GM19035 (cell line): ENCODE results near the gene CPB2.

ENCODE experiments used
- ATAC-seq: cut with Tn5 transposase; IDR thresholded peaks from one replicate; pipeline ENCODE4 v1.9.1; 2021; ENCODE audit not compliant: unreplicated experiment

The CPB2 gene

DNA sequence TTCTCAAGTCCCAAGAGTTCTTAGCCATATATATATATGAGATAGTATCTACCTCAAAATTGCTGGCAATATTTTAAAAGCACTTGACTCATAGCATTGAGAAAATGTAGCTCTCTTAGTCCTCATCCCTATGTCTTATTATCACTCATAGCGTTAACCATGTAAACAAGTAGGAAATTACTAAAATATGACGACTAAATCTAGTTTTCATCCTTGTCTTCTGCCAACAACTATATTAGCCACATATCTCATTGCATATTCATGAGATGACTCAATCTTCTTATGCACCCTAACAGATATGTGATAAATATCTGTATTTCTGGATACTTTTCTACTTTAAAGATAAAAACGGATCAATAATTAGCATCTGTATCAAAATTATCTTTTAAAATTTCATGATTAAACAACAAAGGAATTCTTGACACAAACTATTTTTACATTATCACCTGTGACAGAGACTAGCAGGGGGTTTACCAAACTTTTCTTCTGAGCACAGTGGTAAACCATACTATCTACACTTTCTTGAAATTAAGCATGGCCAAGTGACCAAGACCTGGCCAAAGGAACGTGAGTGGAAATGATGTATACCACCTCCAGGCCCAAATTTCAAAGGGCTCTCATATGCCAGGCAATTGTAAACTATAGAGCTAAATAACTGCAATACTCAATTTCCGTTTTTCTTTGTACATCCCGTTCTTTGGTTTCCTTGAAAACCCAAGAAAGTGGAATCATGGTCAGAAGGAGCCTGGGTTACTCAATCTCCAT lies 98.0 kb downstream of the CPB2 start:
- no peak for ATAC-seq

DNA sequence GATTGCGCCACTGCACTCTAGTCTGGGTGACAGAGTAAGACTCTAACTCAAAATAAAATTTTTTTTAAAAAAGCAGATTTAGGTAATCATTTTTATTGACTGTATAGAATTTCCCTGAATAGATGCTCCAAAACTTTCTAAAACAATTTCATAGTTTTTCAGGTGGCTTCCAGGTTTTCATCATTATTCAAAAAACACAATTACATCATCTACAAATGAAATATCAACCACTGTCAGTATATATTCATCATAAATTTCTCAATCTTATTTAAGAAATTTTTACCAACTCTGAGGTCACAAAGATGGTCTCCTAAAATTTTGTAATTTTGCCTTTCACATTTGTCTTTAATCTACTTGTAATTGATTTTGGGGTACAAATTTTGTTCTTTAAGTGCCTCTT lies 100.3 kb downstream of the CPB2 start:
- no peak for ATAC-seq
